GM20000 (cell line): ENCODE results near the gene DCC.

Source experiments
- DNase-seq: peaks from one replicate; pipeline ENCODE4 v3.0.0; 2012; ENCODE audit warnings: low spot score
- CTCF ChIP-seq: IDR thresholded peaks from 2 replicates; pipeline ENCODE4 v1.5.1; 2012; ENCODE audit warnings: mild to moderate bottlenecking, control low read depth; ENCODE audit errors: extremely low read depth, missing control alignments

Gene DCC

GRCh38 chr18:52426041-52426440 is 86.0 kb downstream of the DCC start:
- TF ChIP-seq CTCF: no peak
- no peak for DNase-seq

GRCh38 chr18:52426462-52426861 is 86.5 kb downstream of the DCC start:
- TF ChIP-seq CTCF: no peak
- no peak for DNase-seq

GRCh38 chr18:52427521-52428175 is 87.7 kb downstream of the DCC start:
- TF ChIP-seq CTCF: no peak
- no peak for DNase-seq

- TF ChIP-seq CTCF: no peak
Measured at GRCh38 chr18:52431683-52432082, 91.7 kb downstream of the DCC start.

GRCh38 chr18:52433797-52434196 is 93.8 kb downstream of the DCC start:
- TF ChIP-seq CTCF: no peak
- no peak for DNase-seq

More at GRCh38 chr18:52431683-52432082, 91.7 kb downstream of the DCC start:
- DNase-seq: no peak

GRCh38 chr18:52435301-52435700 is 95.3 kb downstream of the DCC start:
- no peak for DNase-seq
- TF ChIP-seq CTCF: no peak

GRCh38 chr18:52437161-52437560 is 97.2 kb downstream of the DCC start:
- no peak for TF ChIP-seq CTCF
- DNase-seq: no peak
